HG03457 (cell line): Measurements from ENCODE around the gene TTC9C.
"Not testable (repeated sequence)": the region's sequence is repeated elsewhere in the genome, so short reads cannot be mapped to it uniquely, and the experiment has no call there.

Experiments used
- ATAC-seq: cut with Tn5 transposase; IDR thresholded peaks from one replicate; pipeline ENCODE4 v1.9.1; 2021; ENCODE audit warnings: moderate number of reproducible peaks; ENCODE audit not compliant: unreplicated experiment

TTC9C gene

GRCh38 chr11:62728171-62728988 is at the start of gene TTC9C:
Gene TTC9C (plus strand): TSS chr11:62728486. CDS start chr11:62728849, 363 bp downstream.
- no peak for ATAC-seq

- no peak for ATAC-seq
These were observed 49.3 kb upstream of the TTC9C start, which contains the start of gene UBXN1 for GRCh38 chr11:62678770-62679696. Gene UBXN1 (minus strand): TSS chr11:62679073. CDS start chr11:62678923, 150 bp downstream.

- ATAC-seq = no peak
These were observed 47.5 kb upstream of the TTC9C start for GRCh38 chr11:62680825-62681240.

GRCh38 chr11:62682518-62682917 is 45.8 kb upstream of the TTC9C start:
- no peak for ATAC-seq

- ATAC-seq = no peak
These were observed 40.5 kb upstream of the TTC9C start for GRCh38 chr11:62687508-62688396.

GRCh38 chr11:62688491-62688890 is 39.8 kb upstream of the TTC9C start:
- ATAC-seq = no peak

- ATAC-seq = no peak
These were observed 38.7 kb upstream of the TTC9C start, which contains the start of gene LRRN4CL for GRCh38 chr11:62689421-62690183. Gene LRRN4CL (minus strand): TSS chr11:62689530. CDS start chr11:62688508, 1,022 bp downstream.

- not testable (repeated sequence) for ATAC-seq
These were observed 34.7 kb upstream of the TTC9C start for GRCh38 chr11:62693624-62694023.

- no peak for ATAC-seq
These were observed 33.7 kb upstream of the TTC9C start for GRCh38 chr11:62694455-62695167.

- ATAC-seq = no peak
These were observed 26.0 kb upstream of the TTC9C start for GRCh38 chr11:62702246-62702645.

GRCh38 chr11:62703921-62704320 is 24.4 kb upstream of the TTC9C start:
- not testable (repeated sequence) for ATAC-seq

GRCh38 chr11:62705413-62705812 is 22.9 kb upstream of the TTC9C start:
- ATAC-seq = no peak

- peak; percentile 42 for ATAC-seq
These were observed 22.1 kb upstream of the TTC9C start for GRCh38 chr11:62705880-62706849.

GRCh38 chr11:62706850-62707247 is 21.4 kb upstream of the TTC9C start:
- no peak for ATAC-seq

GRCh38 chr11:62707277-62707861 is 20.9 kb upstream of the TTC9C start, which contains the start of the genes BSCL2 and GNG3:
Gene BSCL2 (minus strand): TSS chr11:62707424. CDS start chr11:62707195, 229 bp downstream.
Gene GNG3 (plus strand): TSS chr11:62707676. CDS start chr11:62708296, 620 bp downstream.
- ATAC-seq = no peak

GRCh38 chr11:62708392-62708791 is 19.9 kb upstream of the TTC9C start:
- no peak for ATAC-seq

- ATAC-seq = no peak
These were observed 19.5 kb upstream of the TTC9C start for GRCh38 chr11:62708793-62709192.
